Esophagus muscularis mucosa (tissue), 3 donors: ENCODE data around the gene PABPN1.
A peak's percentile ranks its signal among the peaks of the same experiment; 100 is the strongest.

Experiments used
- POLR2A ChIP-seq: fragments of 450-650 bp; IDR thresholded peaks from one replicate; pipeline ENCODE4 v1.6.1; 2017; ENCODE audit warnings: antibody characterized with exemption, moderate library complexity, mild to moderate bottlenecking, low read depth
- POLR2AphosphoS5 ChIP-seq, 2 donors: sonication (generic); formaldehyde crosslinking; IDR thresholded peaks; one replicate each; pipeline ENCODE4 v1.6.1; 2017; ENCODE audit warnings: antibody characterized with exemption in 2 of 2
- TF ChIP-seq, protein P1 (sequence below), 3 experiments: fragments of 200-600 bp in 2 of 3; fragments of 450-650 bp in 1 of 3; sonication (generic) in 2 of 3; IDR thresholded peaks; one replicate each; pipeline ENCODE4 v1.5.1; 2017 to 2019; ENCODE audit warnings: antibody characterized with exemption in 3 of 3, mild to moderate bottlenecking in 2 of 3, moderate library complexity in 1 of 3

GRCh38 chr14:23306412-23307145, 14.7 kb upstream of the PABPN1 start, which contains the start of gene BCL2L2:
- TF ChIP-seq, protein P1, sequence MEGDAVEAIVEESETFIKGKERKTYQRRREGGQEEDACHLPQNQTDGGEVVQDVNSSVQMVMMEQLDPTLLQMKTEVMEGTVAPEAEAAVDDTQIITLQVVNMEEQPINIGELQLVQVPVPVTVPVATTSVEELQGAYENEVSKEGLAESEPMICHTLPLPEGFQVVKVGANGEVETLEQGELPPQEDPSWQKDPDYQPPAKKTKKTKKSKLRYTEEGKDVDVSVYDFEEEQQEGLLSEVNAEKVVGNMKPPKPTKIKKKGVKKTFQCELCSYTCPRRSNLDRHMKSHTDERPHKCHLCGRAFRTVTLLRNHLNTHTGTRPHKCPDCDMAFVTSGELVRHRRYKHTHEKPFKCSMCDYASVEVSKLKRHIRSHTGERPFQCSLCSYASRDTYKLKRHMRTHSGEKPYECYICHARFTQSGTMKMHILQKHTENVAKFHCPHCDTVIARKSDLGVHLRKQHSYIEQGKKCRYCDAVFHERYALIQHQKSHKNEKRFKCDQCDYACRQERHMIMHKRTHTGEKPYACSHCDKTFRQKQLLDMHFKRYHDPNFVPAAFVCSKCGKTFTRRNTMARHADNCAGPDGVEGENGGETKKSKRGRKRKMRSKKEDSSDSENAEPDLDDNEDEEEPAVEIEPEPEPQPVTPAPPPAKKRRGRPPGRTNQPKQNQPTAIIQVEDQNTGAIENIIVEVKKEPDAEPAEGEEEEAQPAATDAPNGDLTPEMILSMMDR (IDR thresholded peaks at IDR 0.05), result no peak
- peak; percentile 72 to 86 for TF ChIP-seq POLR2AphosphoS5 (IDR thresholded peaks at IDR 0.05)
- peak; percentile 9 for TF ChIP-seq POLR2A
